LNCaP clone FGC (cell line): ENCODE measurements around the gene USP2.

Experiments
- DNase-seq: peaks from one replicate; pipeline ENCODE4 v3.0.0-alpha.2; 2011; ENCODE audit warnings: low read depth
- H3K4me3 ChIP-seq: 2 replicates; pipeline ENCODE4 v1.5.1; 2011; ENCODE audit warnings: mild to moderate bottlenecking, low read depth, low read length, control low read depth
- CTCF ChIP-seq: IDR thresholded peaks from 2 replicates; pipeline ENCODE4 v1.5.1; 2012; ENCODE audit warnings: mild to moderate bottlenecking; ENCODE audit not compliant: control insufficient read depth, insufficient read depth; ENCODE audit errors: extremely low read depth

USP2 gene

GRCh38 chr11:119368121-119369034 lies 13.1 kb downstream of the USP2 start:
- no peak overlapping the region for H3K4me3 ChIP-seq
- DNase-seq: no peak
- no peak for TF ChIP-seq CTCF

- H3K4me3 ChIP-seq: no peak overlapping the region
- no peak for TF ChIP-seq CTCF
- no peak for DNase-seq
Measured at GRCh38 chr11:119367661-119368120, 13.8 kb downstream of the USP2 start.

- TF ChIP-seq CTCF: no peak
- no peak for DNase-seq
- no peak overlapping the region for H3K4me3 ChIP-seq
Measured at GRCh38 chr11:119366690-119367620, 14.5 kb downstream of the USP2 start.

- DNase-seq: no peak
- no peak for TF ChIP-seq CTCF
- H3K4me3 ChIP-seq: no peak overlapping the region
Measured at GRCh38 chr11:119365071-119365591, 16.4 kb downstream of the USP2 start.

GRCh38 chr11:119363851-119364590 lies 17.5 kb downstream of the USP2 start:
- no peak for TF ChIP-seq CTCF
- peak overlapping the region; percentile 46 for H3K4me3 ChIP-seq
- DNase-seq: no peak
